HG03521 (cell line): ENCODE measurements around the gene PRX.
"Not testable (repeated sequence)": the region's sequence is repeated elsewhere in the genome, so short reads cannot be mapped to it uniquely, and the experiment has no call there.

Source experiments
- ATAC-seq: cut with Tn5 transposase; IDR thresholded peaks from one replicate; pipeline ENCODE4 v1.9.1; 2021; ENCODE audit warnings: mild to moderate bottlenecking, moderate library complexity; ENCODE audit not compliant: unreplicated experiment

Gene PRX

DNA sequence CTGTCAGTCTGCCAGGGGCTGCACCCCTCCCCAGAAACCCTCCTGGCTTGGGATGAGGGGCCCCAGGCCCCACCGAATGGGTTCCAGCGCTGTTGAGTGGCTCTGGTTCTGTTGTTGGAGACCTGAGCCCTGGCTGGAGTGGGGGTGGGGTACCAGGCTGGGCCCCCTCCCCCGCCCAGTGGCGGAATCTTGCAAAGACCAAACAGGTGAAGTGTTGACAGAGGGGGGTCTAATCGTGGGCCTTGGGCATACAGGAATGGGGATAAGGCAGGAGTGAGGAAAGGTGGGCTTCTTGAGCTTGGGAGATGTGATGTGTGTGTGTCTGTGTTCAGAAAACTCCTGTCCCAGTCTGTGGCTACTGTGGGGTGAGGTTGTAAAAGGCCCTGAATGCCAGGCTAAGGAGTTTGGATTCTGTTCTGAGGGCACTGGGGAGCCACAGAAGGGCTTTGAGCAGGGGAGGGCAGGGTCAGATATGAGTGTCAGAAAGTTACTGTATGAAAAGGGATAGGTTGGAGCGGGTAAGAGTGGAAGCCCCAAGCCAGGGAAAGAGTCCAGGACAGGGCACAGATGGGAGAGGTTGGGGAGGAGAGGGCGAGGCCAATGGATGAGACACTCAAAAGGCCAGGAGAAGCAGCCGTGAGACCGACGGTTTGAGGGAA is 23.0 kb downstream of the PRX start, which contains the start of gene HIPK4:
Gene HIPK4, minus strand, starts transcription at position 98 of the 659 bp plus-strand sequence. CDS start 279 bp downstream, outside the sequence.
- no peak for ATAC-seq

DNA sequence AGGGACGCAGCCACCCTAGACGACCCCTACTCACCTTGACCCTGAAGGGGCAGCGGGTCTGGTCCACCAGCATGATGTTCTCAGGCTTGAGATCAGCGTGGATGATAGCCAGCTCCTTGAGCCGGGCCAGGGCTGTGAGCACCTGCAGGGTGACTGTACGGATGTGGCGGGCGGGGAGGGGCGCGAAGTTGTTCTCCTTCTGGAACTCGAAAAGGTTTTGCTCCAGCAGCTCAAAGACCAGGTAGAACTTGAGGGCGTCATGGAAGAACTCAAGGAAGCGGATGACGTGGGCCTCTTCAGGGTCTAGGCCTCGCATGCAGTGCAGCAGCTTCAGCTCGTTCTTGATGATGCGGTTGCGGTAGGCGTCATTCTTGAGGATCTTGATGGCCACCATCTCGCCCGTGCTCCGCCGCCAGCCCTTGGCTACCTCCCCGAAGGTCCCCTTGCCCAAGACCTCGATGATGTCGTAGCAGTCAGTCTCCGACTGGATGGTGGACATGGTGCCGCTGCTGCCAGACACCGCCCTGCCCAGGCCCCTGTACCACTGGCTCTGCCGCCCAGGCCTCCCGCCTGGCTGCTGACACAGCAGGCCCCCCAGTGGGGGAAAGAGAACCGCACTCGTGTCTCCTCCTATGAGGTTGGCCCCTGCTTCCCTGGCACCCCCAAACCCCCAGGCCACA is 23.6 kb downstream of the PRX start:
- ATAC-seq: no peak

DNA sequence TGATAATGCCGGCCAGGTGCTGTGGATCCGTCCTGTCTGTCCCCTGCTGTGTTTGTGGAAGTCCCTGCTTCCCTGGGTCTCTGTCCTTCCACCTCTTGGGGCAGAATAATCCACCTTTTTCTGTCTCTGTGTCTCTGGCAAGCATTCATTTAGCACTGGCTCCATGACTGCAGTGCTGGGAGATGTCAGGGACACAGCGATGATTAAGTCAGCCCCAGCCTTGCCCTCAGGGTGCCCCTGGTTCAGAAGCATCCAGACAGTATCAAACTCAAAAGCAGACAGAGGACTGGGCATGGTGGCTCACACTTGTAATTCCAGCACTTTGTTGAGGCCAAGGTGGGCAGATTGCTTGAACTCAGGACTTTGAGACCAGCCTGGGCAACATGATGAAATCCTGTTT is 24.7 kb downstream of the PRX start:
- ATAC-seq: no peak

DNA sequence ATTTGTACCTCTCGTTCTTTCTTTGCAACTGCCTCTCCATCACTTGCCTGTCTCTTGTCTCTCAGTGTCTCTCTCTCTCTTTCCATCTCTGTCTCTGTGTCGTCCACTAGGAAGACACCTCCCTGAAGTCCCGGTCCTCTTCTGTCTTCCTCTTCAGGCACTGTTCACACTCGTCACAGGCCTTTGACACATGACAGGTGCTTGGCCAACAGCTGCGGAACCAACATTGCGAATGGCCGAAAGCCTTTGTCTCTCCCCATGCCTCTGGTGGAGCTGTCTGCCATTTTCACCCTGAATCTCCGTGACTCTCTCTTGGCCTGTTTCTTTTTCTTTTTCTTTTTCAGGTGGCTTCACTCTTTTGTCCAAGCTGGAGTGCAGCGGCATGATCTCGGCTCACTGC is 26.0 kb downstream of the PRX start:
- ATAC-seq: no peak

DNA sequence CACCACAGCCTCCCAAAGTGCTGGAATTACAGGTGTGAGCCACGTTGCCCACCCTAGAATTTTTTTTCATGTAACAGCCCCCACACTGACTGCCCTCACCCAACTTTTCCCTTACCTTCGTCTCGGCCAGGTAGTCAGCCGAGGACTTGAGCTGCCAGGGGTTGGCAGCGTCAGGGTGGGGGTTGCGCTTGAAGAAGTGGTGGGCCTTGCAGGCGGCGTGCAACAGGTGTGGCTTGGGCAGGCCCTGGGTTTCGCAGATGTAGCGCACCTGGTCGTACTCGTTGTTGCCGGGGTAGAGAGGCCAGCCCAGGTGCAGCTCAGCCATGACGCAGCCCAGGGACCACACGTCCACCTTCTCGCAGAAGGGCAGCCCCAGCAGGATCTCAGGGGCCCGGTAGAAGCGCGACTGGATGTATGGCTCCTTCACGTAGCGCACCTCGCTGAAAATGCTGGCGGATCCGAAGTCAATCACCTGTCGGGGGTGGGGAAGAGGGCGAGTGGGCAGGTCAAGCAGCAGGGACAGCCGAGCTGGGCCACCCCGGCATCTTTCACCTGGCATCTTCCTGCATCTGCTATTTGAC is 29.4 kb downstream of the PRX start:
- ATAC-seq: no peak

DNA sequence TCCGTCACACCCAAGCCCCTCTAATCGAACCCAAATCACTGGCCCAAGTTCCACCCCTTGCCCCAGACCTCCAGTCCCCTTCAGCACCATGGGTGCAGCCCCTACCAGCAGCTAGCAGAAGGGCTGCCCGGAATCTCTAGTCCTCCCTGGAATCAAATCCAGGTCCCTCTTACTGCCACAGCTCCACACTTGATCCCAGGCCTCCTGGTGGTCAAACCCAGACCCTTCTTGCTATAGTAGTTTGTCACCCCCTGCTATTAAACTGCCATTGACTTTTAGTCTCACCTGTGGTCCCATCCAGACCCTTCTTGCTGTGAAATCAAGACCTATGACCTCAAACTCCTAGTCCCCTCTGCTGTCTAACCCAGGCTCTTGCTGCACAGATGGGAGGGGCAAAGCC is 31.9 kb downstream of the PRX start:
- ATAC-seq: no peak

DNA sequence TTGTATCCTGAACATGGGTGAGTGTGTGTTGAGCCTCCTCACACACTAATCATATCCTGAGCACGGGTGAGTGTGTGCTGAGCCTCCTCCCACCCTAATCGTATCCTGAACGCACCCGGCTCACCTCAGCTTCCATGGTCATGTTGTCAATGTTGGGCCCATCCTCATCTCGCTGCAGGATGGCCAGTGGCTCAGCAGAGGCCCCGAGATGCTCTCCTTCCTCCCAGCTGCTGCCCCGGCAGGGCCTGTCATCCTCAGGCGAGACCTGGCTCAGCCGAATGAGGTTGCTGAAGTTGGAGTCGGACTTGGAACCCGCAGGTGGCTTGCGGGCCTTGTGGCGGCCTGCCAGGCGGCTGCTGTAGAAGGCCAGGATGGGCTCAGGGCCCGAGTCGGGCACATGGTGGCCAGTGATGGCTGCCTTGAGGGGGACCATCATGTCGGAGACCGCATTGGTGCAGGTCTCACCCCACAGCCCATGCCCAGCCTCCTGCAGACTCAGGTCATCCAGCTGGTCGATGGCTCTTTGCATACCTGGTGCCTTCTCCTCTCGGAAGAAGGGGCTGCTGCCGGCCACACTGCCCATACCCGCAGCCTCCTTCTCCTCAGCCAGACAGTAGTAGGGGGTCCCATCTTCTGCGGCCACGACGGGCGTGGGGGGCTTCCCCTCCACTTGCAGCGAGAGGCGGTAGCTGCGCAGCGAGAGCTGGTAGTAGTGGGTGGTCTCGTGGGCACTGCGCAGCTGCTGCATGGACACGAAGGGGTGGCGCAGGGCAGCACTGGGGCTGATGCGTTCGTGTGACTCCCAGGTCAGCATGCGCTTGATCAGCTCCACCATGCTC is 32.8 kb downstream of the PRX start:
- no peak for ATAC-seq

DNA sequence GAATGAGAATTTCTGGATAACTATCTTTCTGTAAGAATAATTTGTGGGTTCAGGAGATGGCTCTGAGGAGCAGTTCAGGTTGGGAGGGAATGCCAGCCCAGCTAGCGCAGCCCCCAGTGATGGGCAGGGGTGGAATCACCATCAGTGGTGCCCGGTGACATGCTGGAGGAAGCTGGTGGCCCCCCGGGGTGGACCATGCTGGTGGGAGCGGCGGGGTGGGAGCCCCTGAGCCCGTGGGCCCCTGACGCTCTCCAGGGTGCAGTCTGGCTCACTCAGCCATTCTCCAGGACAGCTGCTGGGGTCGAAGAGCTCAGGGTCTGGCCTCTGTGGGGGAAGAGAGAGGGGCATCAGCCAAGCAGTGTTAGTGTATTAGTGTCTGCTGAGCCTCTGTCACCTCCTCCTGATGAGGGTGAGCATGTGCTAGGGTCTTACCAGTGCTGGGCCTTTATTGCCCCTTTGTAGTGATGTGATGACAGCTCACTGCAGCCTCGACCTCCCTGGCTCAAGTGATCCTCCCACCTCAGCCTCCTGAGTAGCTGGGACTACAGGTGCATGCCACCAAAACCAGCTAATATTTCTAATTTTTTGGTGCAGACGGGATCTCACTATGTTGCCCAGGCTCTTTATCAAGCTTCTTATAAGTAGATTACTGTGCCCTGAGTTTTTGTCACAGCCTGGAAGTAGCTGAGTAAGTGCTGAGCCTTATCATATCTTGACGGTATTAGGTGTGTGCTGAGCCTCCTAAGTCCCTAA is 33.6 kb downstream of the PRX start:
- ATAC-seq: no peak

DNA sequence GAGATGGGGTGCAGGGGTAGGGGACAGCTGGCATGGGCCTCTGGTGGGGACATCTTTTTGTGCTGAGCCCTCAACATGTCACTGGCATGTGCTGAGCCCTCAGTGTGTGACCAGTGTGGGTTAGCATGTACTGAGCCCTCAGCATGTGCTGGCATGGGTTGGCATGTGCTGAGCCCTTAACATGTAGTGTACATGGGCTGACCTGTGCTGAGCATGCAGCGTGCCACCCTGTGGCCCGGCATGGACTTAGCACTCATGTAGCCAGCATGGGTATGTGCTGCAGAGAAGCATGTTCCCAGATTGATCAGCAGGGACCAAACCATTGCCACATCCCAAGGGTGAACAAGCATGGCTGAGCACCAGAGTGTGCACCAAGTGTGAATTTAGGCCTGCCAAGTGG is 34.7 kb downstream of the PRX start:
- no peak for ATAC-seq

DNA sequence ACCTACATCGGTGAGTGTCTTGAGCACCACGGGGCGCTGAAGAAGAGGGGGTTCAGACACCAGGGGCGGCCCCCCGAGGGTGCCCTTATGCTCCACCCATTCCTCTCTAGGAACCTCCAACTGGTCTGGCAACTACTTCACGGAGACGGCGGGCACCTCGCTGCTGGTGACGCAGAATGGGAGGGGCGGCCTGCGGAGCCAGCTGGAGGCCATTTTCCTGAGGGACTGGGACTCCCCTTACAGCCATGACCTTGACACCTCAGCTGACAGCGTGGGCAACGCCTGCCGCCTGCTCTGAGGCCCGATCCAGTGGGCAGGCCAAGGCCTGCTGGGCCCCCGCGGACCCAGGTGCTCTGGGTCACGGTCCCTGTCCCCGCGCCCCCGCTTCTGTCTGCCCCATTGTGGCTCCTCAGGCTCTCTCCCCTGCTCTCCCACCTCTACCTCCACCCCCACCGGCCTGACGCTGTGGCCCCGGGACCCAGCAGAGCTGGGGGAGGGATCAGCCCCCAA is 35.2 kb downstream of the PRX start:
- ATAC-seq: no peak

DNA sequence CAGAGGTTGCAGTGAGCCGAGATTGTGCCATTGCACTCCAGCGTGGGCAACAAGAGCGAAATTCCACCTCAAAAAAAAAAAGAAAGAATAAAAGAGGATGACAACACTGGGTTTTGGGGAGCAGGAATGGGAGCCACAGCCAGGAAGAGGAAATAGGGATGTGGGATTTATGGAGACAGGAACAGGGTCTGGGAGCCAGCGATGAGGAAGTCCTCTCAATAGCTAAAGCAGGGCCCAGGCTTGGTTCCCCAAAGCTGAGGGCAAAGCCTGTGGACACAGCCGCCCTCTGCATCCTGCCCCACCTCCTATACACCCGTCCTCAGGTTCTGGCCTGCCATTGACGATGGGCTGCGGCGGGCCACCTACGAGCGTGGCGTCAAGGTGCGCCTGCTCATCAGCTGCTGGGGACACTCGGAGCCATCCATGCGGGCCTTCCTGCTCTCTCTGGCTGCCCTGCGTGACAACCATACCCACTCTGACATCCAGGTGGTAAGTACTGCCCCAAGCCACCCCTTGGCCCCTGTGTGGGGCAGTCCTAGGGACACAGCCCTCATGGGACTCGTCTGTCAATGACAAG is 36.8 kb downstream of the PRX start:
- no peak for ATAC-seq

DNA sequence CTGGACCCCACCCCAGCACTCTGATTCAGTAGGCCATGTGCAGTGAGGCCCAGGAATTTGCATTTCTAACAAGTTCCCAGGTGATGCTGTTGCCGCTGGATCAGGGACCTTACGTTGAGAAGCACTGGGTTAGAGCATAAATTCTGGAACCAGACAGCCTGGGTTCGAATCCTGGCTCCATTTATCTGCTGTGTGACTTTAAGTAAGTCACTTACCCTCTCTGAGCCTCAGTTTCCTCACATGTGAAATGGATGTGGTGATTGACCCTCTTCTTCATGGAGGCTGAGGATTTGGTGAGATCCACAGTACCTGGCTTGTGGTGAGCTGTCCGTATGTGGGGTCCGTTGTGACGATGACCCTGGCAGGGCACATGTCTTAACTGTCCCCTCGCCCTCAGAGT is 39.1 kb downstream of the PRX start:
- no peak for ATAC-seq

DNA sequence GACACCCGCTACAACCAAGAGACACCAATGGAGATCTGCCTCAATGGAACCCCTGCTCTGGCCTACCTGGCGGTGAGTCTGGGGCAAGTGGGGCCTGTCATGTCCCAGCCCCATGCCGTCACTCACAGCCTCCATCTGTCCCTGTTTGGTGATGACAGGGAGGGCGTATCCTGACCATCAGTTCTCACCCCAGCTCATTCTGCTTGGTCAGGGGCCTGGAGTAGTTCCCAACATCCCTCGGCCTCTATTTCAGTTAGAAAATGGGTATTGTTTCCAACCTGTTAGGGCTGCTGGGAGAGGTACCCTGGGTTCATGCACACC is 41.4 kb downstream of the PRX start:
- ATAC-seq: no peak

DNA sequence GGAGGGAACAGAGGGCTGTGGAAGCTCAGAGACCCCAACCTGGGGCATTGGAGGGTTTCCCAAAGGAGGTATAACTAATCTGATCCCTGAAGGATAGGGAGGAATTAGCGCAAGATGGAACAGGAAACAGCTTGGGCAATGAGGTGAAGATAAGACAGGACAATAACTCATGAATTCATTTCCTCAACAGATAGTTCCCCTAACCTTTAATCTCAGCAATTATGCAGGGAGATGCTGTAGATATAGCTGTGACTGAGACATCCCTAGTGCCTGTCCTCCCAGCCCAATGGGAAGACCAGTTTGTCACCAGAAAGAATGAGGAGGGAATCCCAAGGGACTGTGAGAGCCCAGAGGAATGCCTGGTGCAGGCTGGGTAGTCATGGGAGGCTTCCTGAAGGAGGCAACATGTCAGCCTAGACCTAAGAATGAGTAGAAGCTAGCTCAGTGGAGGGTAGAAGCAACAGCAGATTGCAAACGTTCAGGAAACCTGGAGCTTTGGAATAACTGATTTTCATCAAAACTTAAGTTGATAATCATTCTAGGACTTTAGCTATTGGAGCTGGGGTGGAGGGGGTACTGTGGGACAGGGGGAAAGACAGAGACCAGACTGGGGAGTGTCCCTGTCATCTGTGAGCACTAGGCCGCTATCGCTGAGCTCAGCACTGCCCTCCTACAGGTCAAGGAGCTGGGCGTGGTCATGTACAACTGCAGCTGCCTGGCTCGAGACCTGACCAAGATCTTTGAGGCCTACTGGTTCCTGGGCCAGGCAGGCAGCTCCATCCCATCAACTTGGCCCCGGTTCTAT is 42.0 kb downstream of the PRX start:
- no peak for ATAC-seq

DNA sequence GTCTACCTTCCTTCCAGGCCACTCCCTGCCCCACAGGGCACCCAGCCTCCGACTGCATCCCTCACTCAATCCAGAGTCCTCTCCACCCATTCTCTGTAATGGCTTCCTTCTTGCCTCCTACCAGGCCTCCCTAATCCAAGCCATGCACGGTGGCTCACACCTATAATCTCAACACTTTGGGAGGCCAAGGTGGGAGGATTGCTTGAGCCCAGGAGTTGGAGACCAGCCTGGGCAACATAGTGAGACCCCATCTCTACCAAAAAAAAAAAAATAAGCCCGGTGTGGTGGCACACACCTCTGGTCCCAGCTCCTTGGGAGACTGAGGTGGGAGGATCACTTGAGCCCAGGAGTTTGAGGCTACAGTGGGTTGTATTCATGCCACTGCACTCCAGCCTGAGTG is 42.9 kb downstream of the PRX start:
- not testable (repeated sequence) for ATAC-seq

DNA sequence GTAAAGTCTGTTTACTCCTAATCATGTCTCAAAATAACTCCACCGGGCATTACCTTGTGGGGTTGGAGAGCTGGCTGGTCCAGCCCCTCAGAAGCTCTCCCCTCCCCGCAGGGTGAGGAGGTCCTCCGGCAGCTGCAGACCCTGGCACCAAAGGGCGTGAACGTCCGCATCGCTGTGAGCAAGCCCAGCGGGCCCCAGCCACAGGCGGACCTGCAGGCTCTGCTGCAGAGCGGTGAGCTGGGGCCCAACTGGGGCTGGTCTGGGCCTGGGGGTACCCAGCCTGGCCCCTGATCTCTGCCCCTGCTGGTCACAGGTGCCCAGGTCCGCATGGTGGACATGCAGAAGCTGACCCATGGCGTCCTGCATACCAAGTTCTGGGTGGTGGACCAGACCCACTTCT is 43.4 kb downstream of the PRX start:
- ATAC-seq: no peak

DNA sequence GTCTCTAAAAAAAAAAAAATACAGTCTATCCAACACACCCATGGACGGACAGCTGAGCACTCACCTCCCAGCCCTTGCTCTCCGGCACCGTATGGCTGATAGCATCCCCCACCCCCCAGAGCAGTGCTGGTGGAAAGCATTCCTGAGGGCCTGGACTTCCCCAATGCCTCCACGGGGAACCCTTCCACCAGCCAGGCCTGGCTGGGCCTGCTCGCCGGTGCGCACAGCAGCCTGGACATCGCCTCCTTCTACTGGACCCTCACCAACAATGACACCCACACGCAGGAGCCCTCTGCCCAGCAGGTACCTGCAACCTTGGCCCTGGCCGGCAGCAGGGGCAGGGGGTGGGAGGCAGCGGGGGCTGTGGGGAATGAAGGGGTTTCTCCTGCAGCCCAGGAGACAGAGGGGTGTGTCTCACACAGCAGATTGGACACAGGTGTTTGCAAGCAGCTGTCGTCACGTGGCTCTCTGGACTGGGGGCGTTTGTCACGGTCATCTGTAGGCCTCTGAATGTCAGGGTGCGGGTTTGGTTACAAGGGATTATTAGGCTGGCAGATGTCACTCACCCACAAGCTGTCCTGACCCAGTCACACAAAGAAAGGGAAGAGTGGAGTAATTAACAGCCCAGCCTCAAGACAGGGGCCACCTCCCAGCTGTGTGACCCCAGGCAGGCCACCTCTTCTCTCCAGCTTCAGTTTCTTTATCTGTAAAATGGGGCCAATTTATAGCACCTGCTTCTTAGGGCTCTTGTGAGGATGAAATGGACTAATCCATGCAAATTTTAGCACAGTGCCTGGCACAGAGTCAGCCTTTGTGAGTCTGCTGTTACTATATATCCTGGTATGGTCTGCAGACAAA is 45.4 kb downstream of the PRX start:
- no peak for ATAC-seq

DNA sequence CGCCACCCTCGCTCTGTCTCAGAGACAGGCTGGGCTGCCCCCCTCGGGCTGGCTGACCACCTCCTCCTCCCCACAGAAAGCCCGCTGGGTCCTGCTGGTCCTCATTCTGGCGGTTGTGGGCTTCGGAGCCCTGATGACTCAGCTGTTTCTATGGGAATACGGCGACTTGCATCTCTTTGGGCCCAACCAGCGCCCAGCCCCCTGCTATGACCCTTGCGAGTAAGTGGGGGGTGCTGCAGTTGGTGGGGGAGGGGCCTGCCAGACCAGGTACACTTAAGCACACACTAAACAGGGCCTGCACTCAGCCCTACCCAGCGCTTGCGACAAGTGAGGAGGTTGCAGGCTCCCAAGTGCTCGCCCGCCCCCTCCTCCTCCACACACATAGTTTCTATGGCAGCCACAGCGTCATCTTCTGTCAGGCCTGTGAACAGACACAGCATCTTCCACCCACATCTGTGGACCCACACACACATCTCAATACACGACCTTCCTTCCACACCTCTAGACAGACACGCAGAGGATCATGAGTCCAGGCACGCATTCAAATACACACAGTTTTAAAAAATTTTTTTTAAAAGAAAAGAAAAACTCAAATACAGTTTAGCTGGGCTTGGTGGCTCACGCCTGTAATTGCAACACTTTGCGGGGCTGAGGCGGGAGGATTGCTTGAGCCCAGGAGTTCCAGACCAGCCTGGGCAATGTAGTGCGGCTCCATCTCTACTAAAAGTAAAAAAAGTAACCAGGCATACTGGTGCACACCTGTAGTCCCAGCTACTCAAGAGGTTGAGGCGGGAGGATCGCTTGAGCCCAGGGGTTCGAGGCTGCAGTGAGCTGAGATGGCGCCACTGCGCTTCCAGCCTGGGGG is 46.2 kb downstream of the PRX start:
- ATAC-seq: no peak
